ENCODE results near the gene VGF. TPM values are rescaled to one million over a fixed set of nuclear protein-coding genes. Genes with fewer than 3 reads are reported as not detected.

The VGF gene
- total and polyA plus RNA-seq, 2 experiments from 2014 or later = 3.0 to 4.4 TPM

- Histone ChIP-seq H3K4me3 (peak overlapping the region; percentile 76), H3K27me3 (ENCODE audit: insufficient read depth) (peaks cover 89% of the 10 kb centered on the region)
Observed at GRCh38 chr7:101166648-101166908, 1.2 kb upstream of the VGF start.

More at GRCh38 chr7:101166648-101166908, 1.2 kb upstream of the VGF start:
- Histone ChIP-seq H3K36me3 (ENCODE audit: insufficient read depth) (no peaks in the 10 kb centered on the region), H3F3A (replicated peaks; ENCODE audit: low read depth) (peaks cover 26% of the 10 kb centered on the region), H2AFZ (no peak overlapping the region), H3K27ac (ENCODE audit: low read depth) (no peak overlapping the region), H3K9me2 (ENCODE audit: insufficient read depth) (no peaks in the 10 kb centered on the region), H3K79me2 (replicated peaks; ENCODE audit: insufficient read depth) (no peaks in the 10 kb centered on the region), H3K4me2 (peak overlapping the region; percentile 98), H4K20me1 (replicated peaks; ENCODE audit: insufficient read depth) (peaks cover 10% of the 10 kb centered on the region; the same call in 1 of the 2 replicates), H3K4me1 (ENCODE audit: insufficient read depth) (peaks cover 67% of the 10 kb centered on the region)
- TF ChIP-seq STAT1 (IDR thresholded peaks at IDR 0.05; ENCODE audit: unreplicated experiment) (no peak), ZNF114 (CRISPR knock-in tag; IDR thresholded peaks at IDR 0.05) (no peak), REST (IDR thresholded peaks at IDR 0.05; ENCODE audit: unreplicated experiment) (no peak), POLR2AphosphoS5 (IDR thresholded peaks at IDR 0.05; ENCODE audit: low read depth) (no peak), CTCF (conservative IDR thresholded peaks at IDR 0.05; ENCODE audit: low read depth in 2 of 2) (no peak), JUNB (IDR thresholded peaks at IDR 0.05; ENCODE audit: unreplicated experiment) (no peak), NANOG (IDR thresholded peaks at IDR 0.05; ENCODE audit: borderline replicate concordance) (no peak), CREB1 (CRISPR knock-in tag; IDR thresholded peaks at IDR 0.05; ENCODE audit: low read depth) (no peak), EZH2 (IDR thresholded peaks at IDR 0.05; ENCODE audit: low read depth, unreplicated experiment) (no peak), EZH2phosphoT487 (IDR thresholded peaks at IDR 0.05; ENCODE audit: unreplicated experiment) (no peak), ZNF462 (CRISPR knock-in tag; IDR thresholded peaks at IDR 0.05) (no peak), ETS1 (IDR thresholded peaks at IDR 0.05) (no peak)
- Mint-ChIP-seq H3K36me3 (ENCODE audit: low read depth) (no peaks in the 10 kb centered on the region; the same call in 2 of the 3 replicates), H3K27me3 (ENCODE audit: insufficient read depth, low read depth, poor library complexity) (peaks cover 83% of the 10 kb centered on the region), H3K4me3 (peak overlapping the region; percentile 78), H3K4me1 (peaks cover 59% of the 10 kb centered on the region), H3K9me3 (no peaks in the 10 kb centered on the region; the same call in 1 of the 3 replicates), H3K27ac (no peak overlapping the region)
- DNase-seq (ENCODE audit: low spot score) = no peak
- no peak for ATAC-seq
